Lower leg skin (tissue), 4 donors: ENCODE data around the gene NCOA5. TPM values are rescaled to one million over a fixed set of nuclear protein-coding genes. Genes with fewer than 3 reads are reported as not detected.

ENCODE experiments used
- DNase-seq, 2 donors: peaks; one replicate each; pipeline ENCODE4 v3.0.0-alpha.2; 2019; ENCODE audit warnings: low spot score in 2 of 2
- H3K4me3 ChIP-seq: fragments of 200-600 bp; sonication (generic); 2 replicates; pipeline ENCODE4 v1.5.1; 2017; ENCODE audit warnings: mild to moderate bottlenecking, low read depth; ENCODE audit not compliant: poor library complexity, severe bottlenecking
- CTCF ChIP-seq, 3 donors: fragments of 450-650 bp; IDR thresholded peaks; one replicate each; pipeline ENCODE4 v1.5.1; 2016; ENCODE audit warnings: antibody characterized with exemption in 3 of 3, mild to moderate bottlenecking in 3 of 3, moderate library complexity in 2 of 3
- POLR2A ChIP-seq, 2 donors: fragments of 450-650 bp; IDR thresholded peaks; one replicate each; pipeline ENCODE4 v1.6.1; 2016 to 2017; ENCODE audit warnings: antibody characterized with exemption in 2 of 2, mild to moderate bottlenecking in 1 of 2, moderate library complexity in 1 of 2
- WGBS, 2 donors: methylation state at CpG; one replicate each; pipeline ENCODE4 v1.1.5; 2018; 5-methylcytosine and 5-hydroxymethylcytosine counted together
- intact Hi-C: fragments of 100-400 bp; cut with DNase I; formaldehyde crosslinking; loops from one replicate; pipeline ENCODE4 v1.15.0; 2023; ENCODE audit warnings: low total_unique reads
- total RNA-seq, 4 donors: library from RNA; depleted of rRNA; stranded (reverse); fragments of >200 nt; gene quantifications; one replicate each; pipeline ENCODE4 v1.1.0, GENCODE V29; 2016

NCOA5 gene
- total RNA-seq, 4 donors from 2014 or later = 27.7 to 51.5 (median 41.2) TPM

GRCh38 chr20:46065691-46066090, 24.1 kb downstream of the NCOA5 start:
- no peak for DNase-seq
- no peak for TF ChIP-seq CTCF (IDR thresholded peaks at IDR 0.05)
- TF ChIP-seq POLR2A (IDR thresholded peaks at IDR 0.05) = no peak
- intact Hi-C loops = no loop called here
- H3K4me3 ChIP-seq = no peak overlapping the region
- 94 to 98% methylated on average over 3 of the region's 3 CpGs for WGBS, 2 donors

GRCh38 chr20:46065006-46065405, 24.8 kb downstream of the NCOA5 start:
- no peak for DNase-seq
- WGBS, 2 donors = 84 to 93% methylated on average over 9 of the region's 9 CpGs
- intact Hi-C loops = no loop called here
- TF ChIP-seq POLR2A (IDR thresholded peaks at IDR 0.05) (no peak), CTCF (IDR thresholded peaks at IDR 0.05) (no peak)
- no peak overlapping the region for H3K4me3 ChIP-seq

- H3K4me3 ChIP-seq = no peak overlapping the region
- no peak for DNase-seq
- WGBS, 2 donors = 75 to 87% methylated on average over 3 of the region's 3 CpGs
- intact Hi-C loops = no loop called here
- TF ChIP-seq POLR2A (IDR thresholded peaks at IDR 0.05) = no peak
- no peak for TF ChIP-seq CTCF (IDR thresholded peaks at IDR 0.05)
Measured at GRCh38 chr20:46063652-46064054, 26.1 kb downstream of the NCOA5 start.

GRCh38 chr20:46063151-46063550, 26.6 kb downstream of the NCOA5 start:
- intact Hi-C loops = no loop called here
- H3K4me3 ChIP-seq = no peak overlapping the region
- DNase-seq = no peak
- no peak for TF ChIP-seq CTCF (IDR thresholded peaks at IDR 0.05)
- TF ChIP-seq POLR2A (IDR thresholded peaks at IDR 0.05) = no peak
- 88 to 91% methylated on average over 8 of the region's 8 CpGs for WGBS, 2 donors

GRCh38 chr20:46062621-46063020, 27.1 kb downstream of the NCOA5 start:
- TF ChIP-seq POLR2A (IDR thresholded peaks at IDR 0.05) (no peak), CTCF (IDR thresholded peaks at IDR 0.05) (no peak)
- WGBS, 2 donors = 63 to 81% methylated on average over 12 of the region's 12 CpGs
- intact Hi-C loops = no loop called here
- no peak for DNase-seq
- no peak overlapping the region for H3K4me3 ChIP-seq

- TF ChIP-seq POLR2A (IDR thresholded peaks at IDR 0.05) (no peak), CTCF (IDR thresholded peaks at IDR 0.05) (no peak)
- peak in 1 of 2 donors; percentile 57 for DNase-seq
- WGBS, 2 donors = 85 to 91% methylated on average over 4 of the region's 4 CpGs
- no peak overlapping the region for H3K4me3 ChIP-seq
- intact Hi-C loops = no loop called here
Measured at GRCh38 chr20:46062151-46062550, 27.6 kb downstream of the NCOA5 start.
